HG02571 (cell line): ENCODE results near the gene PRAC2.

Experiments
- ATAC-seq: cut with Tn5 transposase; IDR thresholded peaks from one replicate; pipeline ENCODE4 v1.9.1; 2021; ENCODE audit warnings: mild to moderate bottlenecking, moderate library complexity; ENCODE audit not compliant: unreplicated experiment

The PRAC2 gene

GRCh38 chr17:48753794-48754499, 31.0 kb downstream of the PRAC2 start:
- ATAC-seq, result no peak

GRCh38 chr17:48754500-48755261, 31.7 kb downstream of the PRAC2 start:
- no peak for ATAC-seq

DNA sequence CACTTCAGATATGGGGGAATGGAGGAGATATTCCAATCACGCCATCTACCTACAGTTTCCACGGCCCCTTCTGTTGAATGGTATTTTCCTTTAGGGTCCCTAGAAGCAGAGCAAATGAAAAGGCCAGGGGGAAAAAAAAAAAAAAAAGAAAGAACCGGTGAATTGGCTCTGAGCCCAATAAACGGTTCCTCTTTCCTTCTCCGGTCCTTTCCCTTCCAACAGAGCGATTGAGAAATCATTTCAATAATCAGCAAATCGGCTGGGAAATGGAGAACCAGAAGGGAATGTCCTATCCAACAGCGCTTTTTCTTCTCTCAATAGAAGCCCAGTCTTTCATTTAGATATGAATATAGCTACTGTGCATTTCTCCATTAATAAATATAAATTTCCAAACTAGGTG, 32.4 kb downstream of the PRAC2 start:
- no peak for ATAC-seq

- ATAC-seq, result no peak
Measured at GRCh38 chr17:48756830-48757251, 33.9 kb downstream of the PRAC2 start.

DNA sequence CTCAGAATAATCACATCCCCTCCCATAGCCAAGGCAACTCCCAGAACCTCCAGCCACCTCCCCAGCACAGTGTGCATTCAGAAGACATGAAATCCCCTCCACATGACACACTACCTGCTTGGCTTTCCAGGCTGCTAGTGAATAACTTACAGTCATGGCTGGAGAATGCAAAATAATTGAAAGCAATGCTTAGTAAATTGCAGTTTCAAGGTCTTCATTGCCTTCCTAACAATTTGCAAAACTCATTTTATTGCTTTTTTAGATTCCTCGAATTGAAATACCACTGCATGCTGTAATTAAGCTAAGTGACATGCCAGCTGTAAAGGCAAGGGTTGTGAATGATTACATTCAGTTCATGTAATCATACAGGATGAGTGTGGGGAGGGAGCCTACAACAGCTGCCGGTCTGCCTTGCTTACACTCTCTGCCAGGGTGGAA, 34.6 kb downstream of the PRAC2 start:
- ATAC-seq, result no peak

GRCh38 chr17:48759288-48759687, 36.3 kb downstream of the PRAC2 start:
- no peak for ATAC-seq

DNA sequence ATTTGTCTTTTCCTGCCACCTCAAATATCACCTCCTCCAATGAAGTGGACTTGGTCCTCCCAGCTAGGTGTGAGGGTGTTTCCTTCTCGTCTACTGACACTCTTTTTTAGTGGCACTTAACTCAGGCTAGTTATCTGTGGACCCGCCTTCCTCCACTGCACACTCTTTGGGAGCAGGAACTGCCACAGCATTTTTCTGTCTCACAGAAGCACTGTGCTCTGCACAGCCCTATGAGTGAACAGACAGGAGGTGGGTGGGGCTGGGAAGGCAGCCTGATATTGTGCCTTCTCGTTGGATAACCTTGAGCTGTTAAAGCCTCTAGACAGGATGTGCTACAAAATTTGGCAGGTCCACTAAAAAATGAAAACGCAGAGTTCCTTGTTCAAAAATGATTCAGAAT, 37.4 kb downstream of the PRAC2 start:
- no peak for ATAC-seq

DNA sequence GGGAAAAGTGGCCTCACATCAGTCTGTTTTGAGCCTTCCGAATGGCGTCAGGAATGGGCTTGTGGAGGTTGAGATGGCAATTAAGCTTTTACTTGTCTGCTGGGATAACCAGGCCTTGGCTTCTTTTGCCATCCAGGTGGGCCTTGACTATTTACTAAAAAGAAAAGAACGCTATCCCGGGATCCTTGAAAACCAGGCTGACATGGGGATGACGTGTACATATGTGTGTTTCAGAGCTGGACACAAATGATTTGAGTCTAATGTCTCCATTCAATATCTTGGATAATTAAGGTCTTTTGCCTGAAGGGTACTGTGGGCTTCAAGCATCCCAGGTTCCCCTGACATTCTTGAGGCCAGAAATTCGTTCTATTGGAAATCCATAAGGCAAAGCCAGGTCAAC, 38.1 kb downstream of the PRAC2 start:
- no peak for ATAC-seq

DNA sequence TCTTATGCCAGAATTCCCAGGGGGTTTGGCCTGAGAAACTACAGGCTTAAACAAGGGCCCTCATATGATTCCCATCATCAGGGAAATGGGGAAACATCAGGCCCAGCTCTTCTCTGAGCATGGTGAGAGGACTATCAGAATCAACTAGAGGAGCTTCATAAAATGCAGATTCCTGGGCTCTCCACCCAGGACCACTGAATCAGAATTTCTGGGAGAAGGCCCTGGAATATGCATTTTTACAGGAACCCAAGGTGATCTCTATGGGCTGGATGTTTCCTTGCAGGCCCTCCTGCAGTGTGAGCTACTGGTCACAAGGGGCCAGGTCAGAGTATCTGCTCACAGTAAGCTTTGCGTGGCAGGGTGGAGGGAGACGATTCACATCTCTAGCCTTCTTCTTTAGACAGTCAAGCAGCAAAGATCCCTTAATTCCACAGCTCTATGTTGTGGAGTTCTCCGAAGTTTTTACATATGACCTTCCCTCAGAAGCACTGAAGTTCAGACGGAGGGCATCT, 44.3 kb downstream of the PRAC2 start:
- ATAC-seq, result no peak

- ATAC-seq, result no peak
Measured at GRCh38 chr17:48769009-48769675, 46.2 kb downstream of the PRAC2 start.

DNA sequence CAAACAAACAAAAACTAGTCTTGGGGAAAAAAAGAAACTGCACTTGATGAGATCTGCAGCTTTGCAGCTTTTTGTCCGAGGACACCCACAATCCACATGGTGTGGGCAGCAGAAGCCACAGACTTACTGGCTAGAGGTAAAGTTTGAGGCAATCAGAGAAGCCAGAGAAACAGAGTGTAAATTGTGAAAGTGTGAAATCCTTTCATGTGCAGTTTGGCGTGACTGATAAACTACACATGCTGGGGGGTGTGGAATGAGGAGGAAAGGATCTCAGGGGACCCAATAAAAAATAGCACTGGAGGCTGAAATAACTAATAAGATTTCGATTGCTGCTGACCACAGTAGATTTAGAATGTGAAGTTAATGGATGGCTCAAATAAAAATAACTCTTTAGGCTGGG, 48.0 kb downstream of the PRAC2 start:
- no peak for ATAC-seq

DNA sequence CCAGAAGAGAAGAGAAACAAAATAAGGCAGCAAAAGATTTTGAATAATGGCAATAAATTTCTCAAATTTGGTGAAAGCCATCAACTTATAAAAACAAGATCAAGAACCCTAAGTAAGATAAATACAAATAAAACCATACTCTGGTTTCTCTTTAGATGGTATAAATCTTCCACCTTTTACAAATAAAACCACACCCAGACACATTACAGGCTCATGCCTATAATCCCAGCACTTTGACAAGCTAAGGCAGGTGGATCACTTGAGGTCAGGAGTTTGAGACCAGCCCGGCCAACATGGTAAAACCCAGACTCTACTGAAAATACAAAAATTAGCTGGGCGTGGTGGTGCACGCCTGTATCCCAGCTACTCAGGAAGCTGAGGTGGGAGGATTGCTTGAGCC, 50.3 kb downstream of the PRAC2 start:
- no peak for ATAC-seq
